Lower lobe of right lung (tissue), 2 donors: ENCODE results near the gene DYNLT1. TPM values are rescaled to one million over a fixed set of nuclear protein-coding genes. Genes with fewer than 3 reads are reported as not detected.

Experiments used
- ATAC-seq, 2 donors: fragments of 200-7000 bp; cut with Tn5 transposase; one replicate each; pipeline ENCODE4 v1.9.1; 2020 to 2022; ENCODE audit warnings: mild to moderate bottlenecking in 2 of 2, moderate library complexity in 2 of 2
- DNase-seq: peaks from one replicate; pipeline ENCODE4 v3.0.0-alpha.2; 2020
- H3K27ac ChIP-seq: fragments of 200-600 bp; one replicate; pipeline ENCODE4 v1.8.0; 2022
- H3K27me3 ChIP-seq: fragments of 200-600 bp; one replicate; pipeline ENCODE4 v1.8.0; 2022; ENCODE audit warnings: low read depth
- H3K36me3 ChIP-seq: fragments of 200-600 bp; one replicate; pipeline ENCODE4 v1.8.0; 2022; ENCODE audit warnings: mild to moderate bottlenecking
- H3K4me1 ChIP-seq: fragments of 200-600 bp; one replicate; pipeline ENCODE4 v1.8.0; 2022
- H3K4me3 ChIP-seq: fragments of 200-600 bp; one replicate; pipeline ENCODE4 v1.8.0; 2022; ENCODE audit warnings: mild to moderate bottlenecking
- H3K9me3 ChIP-seq: fragments of 200-600 bp; one replicate; pipeline ENCODE4 v1.8.0; 2022
- CTCF ChIP-seq: fragments of 200-600 bp; IDR thresholded peaks from one replicate; pipeline ENCODE4 v1.8.0; 2022; ENCODE audit warnings: antibody characterized with exemption, mild to moderate bottlenecking
- intact Hi-C: fragments of 100-400 bp; cut with DNase I; formaldehyde crosslinking; loops from one replicate; pipeline ENCODE4 v1.11.0; 2022
- microRNA-seq: library from miRNA; unstranded; fragments of <30 nt; microRNA quantifications from one replicate; pipeline ENCODE4 v1.2.0, GENCODE V29; 2020; ENCODE audit warnings: borderline number of aligned reads
- total RNA-seq: library from RNA; stranded (reverse); fragmentation: NEBNext Ultra II Directional; extraction: Animal tissue kit (Norgen Biotek cat#: 25700); gene quantifications from one replicate; pipeline ENCODE4 v1.2.1, GENCODE V29; 2021
- donor health status: DM: no; HTN: yes; CAD: no; lungs with severe emphysema.

DYNLT1 gene
- total RNA-seq, 1 donor from 2014 or later: 101 TPM

GRCh38 chr6:158589366-158589765 is 55.2 kb downstream of the DYNLT1 start:
- Histone ChIP-seq H3K36me3 (peaks cover 98% of the 10 kb centered on the region), H3K9me3 (no peaks in the 10 kb centered on the region), H3K4me3 (no peak overlapping the region), H3K27ac (no peak overlapping the region), H3K27me3 (no peaks in the 10 kb centered on the region), H3K4me1 (no peaks in the 10 kb centered on the region)
- DNase-seq (no peak), ATAC-seq (no peak)
- no peak for TF ChIP-seq CTCF
- intact Hi-C loops: no loop called here

- DNase-seq: no peak
- H3K9me3 ChIP-seq: no peaks in the 10 kb centered on the region
- H3K4me1 ChIP-seq: no peaks in the 10 kb centered on the region
- H3K36me3 ChIP-seq: peaks cover 85% of the 10 kb centered on the region
- H3K27ac ChIP-seq: no peak overlapping the region
- H3K4me3 ChIP-seq: no peak overlapping the region
- no peak for TF ChIP-seq CTCF
- no peaks in the 10 kb centered on the region for H3K27me3 ChIP-seq
- intact Hi-C loops: no loop called here
- no peak for ATAC-seq
Measured at GRCh38 chr6:158586652-158587051, 57.9 kb downstream of the DYNLT1 start.

Small RNA genes within 50 kb of the gene (microRNA-seq; reads per million reads assigned to microRNA genes)
- not detected for gene MIR7161

Other genes with a start within 250 kb of the DYNLT1 start
- gene TMEM181, start 84.7 kb downstream of the DYNLT1 start, total RNA-seq: 28.4 TPM
- gene SYTL3, start 5.3 kb upstream of the DYNLT1 start, total RNA-seq: 13.9 TPM
- 254 TPM for gene EZR, start 174.6 kb upstream of the DYNLT1 start, total RNA-seq